GM20000 (cell line): ENCODE data around the gene CPLX3.

Experiments
- DNase-seq: peaks from one replicate; pipeline ENCODE4 v3.0.0; 2012; ENCODE audit warnings: low spot score
- CTCF ChIP-seq: IDR thresholded peaks from 2 replicates; pipeline ENCODE4 v1.5.1; 2012; ENCODE audit warnings: mild to moderate bottlenecking, control low read depth; ENCODE audit errors: extremely low read depth, missing control alignments

The CPLX3 gene

GRCh38 chr15:74865316-74865715 is 38.9 kb downstream of the CPLX3 start:
- no peak for DNase-seq
- no peak for TF ChIP-seq CTCF

DNA sequence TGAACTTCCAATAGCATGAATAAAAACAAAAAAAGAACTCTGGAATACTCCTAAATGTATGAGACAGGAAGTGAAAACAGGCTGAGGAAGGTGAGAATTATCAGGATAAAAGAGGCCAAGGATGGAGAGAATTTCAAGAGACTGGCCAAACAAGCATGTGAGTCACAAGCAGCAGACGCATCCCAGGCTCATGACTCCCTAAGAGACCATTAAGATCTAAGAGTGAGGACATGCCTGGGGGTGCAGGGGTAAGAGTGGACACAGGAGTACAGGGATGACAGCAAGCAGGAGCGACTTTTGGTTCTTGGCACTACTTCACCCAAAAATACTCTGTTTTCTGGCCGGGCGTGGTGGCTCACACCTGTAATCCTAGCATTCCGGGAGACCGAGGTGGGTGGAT is 39.7 kb downstream of the CPLX3 start:
- DNase-seq = no peak
- no peak for TF ChIP-seq CTCF

GRCh38 chr15:74867466-74868038 is 41.1 kb downstream of the CPLX3 start:
- no peak for DNase-seq
- no peak for TF ChIP-seq CTCF

DNA sequence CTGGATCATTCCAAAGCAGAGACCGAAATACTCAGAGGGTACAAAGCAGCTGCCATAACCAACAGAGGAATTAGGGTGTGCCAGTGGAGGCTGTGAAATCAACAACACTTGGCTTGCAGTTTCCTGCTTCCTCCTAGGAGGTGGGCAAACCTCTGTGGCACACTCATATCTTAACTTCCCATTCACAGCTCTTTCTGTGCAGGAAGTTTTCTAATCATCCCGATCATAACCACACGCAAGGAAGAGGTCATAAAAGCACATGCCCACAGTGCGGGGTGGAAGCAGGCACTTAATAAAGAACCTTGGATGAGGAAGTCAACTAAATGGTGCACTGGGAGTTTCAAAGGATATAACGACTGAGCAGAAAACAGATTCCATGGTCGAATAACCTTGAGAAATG is 41.6 kb downstream of the CPLX3 start:
- TF ChIP-seq CTCF = no peak
- no peak for DNase-seq

- TF ChIP-seq CTCF = no peak
- no peak for DNase-seq
Measured at GRCh38 chr15:74869372-74869725, 42.9 kb downstream of the CPLX3 start.

- no peak for TF ChIP-seq CTCF
- peak; percentile 80 for DNase-seq
Measured at GRCh38 chr15:74869726-74870407, 43.4 kb downstream of the CPLX3 start.

DNA sequence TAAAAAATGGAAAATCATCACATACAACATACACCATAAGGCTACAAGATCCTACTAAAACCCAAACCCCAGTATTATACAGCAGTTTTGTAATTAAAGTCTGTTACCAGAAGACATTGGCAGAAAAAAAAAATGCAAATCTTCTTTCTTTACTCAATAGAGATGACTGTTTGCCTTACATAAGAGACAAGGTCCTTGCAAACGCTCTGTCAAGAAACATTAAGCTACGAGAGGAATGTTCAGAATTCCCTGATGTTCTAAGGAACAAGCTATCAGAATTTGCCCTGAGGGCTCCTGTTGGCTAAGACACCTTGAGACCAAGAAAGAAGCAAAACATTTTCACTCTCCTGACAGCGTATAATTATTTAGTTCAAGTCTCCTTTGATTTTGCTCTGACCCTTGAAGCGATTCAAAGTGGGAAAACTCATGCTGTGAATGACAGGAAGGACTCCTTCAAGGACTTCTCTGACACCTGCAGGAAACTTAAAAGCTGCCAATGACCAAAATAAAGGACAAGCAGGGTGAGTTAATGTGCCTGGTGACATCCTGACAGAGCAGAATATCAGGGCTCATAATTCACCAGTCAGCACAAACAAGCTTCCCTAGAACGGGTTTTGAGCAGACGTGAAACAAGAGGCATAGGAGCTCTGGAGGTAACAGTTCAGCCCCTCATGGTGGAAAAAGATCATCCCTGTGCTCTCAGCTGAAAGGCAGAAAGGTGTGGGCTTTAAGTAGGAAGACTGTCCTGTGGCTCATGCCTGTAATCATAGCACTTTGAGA is 44.2 kb downstream of the CPLX3 start:
- no peak for TF ChIP-seq CTCF
- DNase-seq = no peak
